HepG2 (cell line): ENCODE measurements around the gene RASSF8. TPM values are rescaled to one million over a fixed set of nuclear protein-coding genes. Genes with fewer than 3 reads are reported as not detected.

Experiments used
- ATAC-seq: fragments of 200-7000 bp; cut with Tn5 transposase; 3 replicates; pipeline ENCODE4 v1.9.1; 2020; ENCODE audit warnings: mild to moderate bottlenecking, moderate library complexity
- BruUV-seq: library from RNA; stranded (reverse); fragments of 400-500 nt; replicated peaks from 2 replicates; lab custom pipeline; 2021; lab: Mats Ljungman, UMichigan
- CTCF ChIA-PET: fragments of 300-600 bp; formaldehyde crosslinking; extraction: SDS; loops from one replicate; lab custom pipeline; 2021; ENCODE audit warnings: low total read pairs, inconsistent platforms, low intra/inter-chr PET ratio; lab: Yijun Ruan, JAX
- POLR2A ChIA-PET: fragments of 350-600 bp; sonication (Branson Sonifier 250); formaldehyde crosslinking; loops from one replicate; lab custom pipeline; 2020; ENCODE audit warnings: antibody characterized with exemption, inconsistent platforms; lab: Yijun Ruan, JAX
- DNase-seq: peaks from one replicate; pipeline ENCODE4 v3.0.0-alpha.2; 2015; ENCODE audit warnings: low spot score
- FAIRE-seq: peaks from 3 replicates; lab custom pipeline; 2011; peaks lifted over from hg19 to GRCh38; lab: Jason Lieb, UNC
- H2AFZ ChIP-seq: one replicate; pipeline ENCODE4 v1.6.1; 2011; ENCODE audit warnings: low read length, inconsistent platforms
- H3K27ac ChIP-seq: fragments of 300-600 bp; 3 replicates; pipeline ENCODE4 v1.8.0; 2011; ENCODE audit warnings: mixed run types, mild to moderate bottlenecking, mixed read lengths, low read length, inconsistent platforms; ENCODE audit not compliant: insufficient read depth; ENCODE audit errors: extremely low read length
- H3K27me3 ChIP-seq, 2 experiments: fragments of 200-600 bp in 1 of 2; 2 replicates in 1 of 2; 3 replicates in 1 of 2; pipeline versions ENCODE4 v1.6.0 to v1.8.0; 2011; ENCODE audit warnings: low read length in 2 of 2, mild to moderate bottlenecking in 2 of 2, moderate library complexity in 2 of 2, inconsistent platforms in 1 of 2; ENCODE audit not compliant: insufficient read depth in 2 of 2, control insufficient read depth in 1 of 2
- H3K36me3 ChIP-seq, 2 experiments: fragments of 200-600 bp in 1 of 2; replicated peaks in 1 of 2; 2 replicates in 1 of 2; 3 replicates in 1 of 2; pipeline versions ENCODE4 v1.5.1 to v1.8.0; 2011; ENCODE audit warnings: low read length in 2 of 2, inconsistent platforms in 1 of 2; ENCODE audit not compliant: insufficient read depth in 2 of 2, control insufficient read depth in 1 of 2
- H3K4me1 ChIP-seq: 2 replicates; pipeline ENCODE4 v1.5.1; 2012; ENCODE audit warnings: low read length, inconsistent platforms; ENCODE audit not compliant: insufficient read depth
- H3K4me2 ChIP-seq: 2 replicates; pipeline ENCODE4 v1.6.0; 2011; ENCODE audit warnings: low read depth, low read length, inconsistent platforms
- H3K4me3 ChIP-seq, 3 experiments: fragments of 200-600 bp in 1 of 3; sonication (generic), shearing (Covaris generic) in 1 of 3; replicated peaks in 1 of 3; 2 replicates each; pipeline ENCODE4 v1.5.1; 2011 to 2016; ENCODE audit warnings: low read length in 3 of 3, inconsistent platforms in 2 of 3, low read depth in 2 of 3, mild to moderate bottlenecking in 2 of 3, control low read depth in 1 of 3, mixed read lengths in 1 of 3; ENCODE audit not compliant: insufficient read depth in 1 of 3
- H3K79me2 ChIP-seq: one replicate; pipeline ENCODE4 v1.6.1; 2011; ENCODE audit warnings: low read length, inconsistent platforms; ENCODE audit not compliant: insufficient read depth
- H3K9ac ChIP-seq: 2 replicates; pipeline ENCODE4 v1.6.0; 2011; ENCODE audit warnings: mild to moderate bottlenecking, low read depth, low read length, inconsistent platforms; ENCODE audit not compliant: insufficient read depth
- H3K9me3 ChIP-seq: 2 replicates; pipeline ENCODE4 v1.5.1; 2012; ENCODE audit warnings: mild to moderate bottlenecking, low read length
- H4K20me1 ChIP-seq: 2 replicates; pipeline ENCODE4 v1.6.0; 2011; ENCODE audit warnings: inconsistent platforms, mild to moderate bottlenecking, low read length, moderate library complexity; ENCODE audit not compliant: insufficient read depth
- AFF4 ChIP-seq: sonication (generic); formaldehyde crosslinking; IDR thresholded peaks from 2 replicates; pipeline ENCODE4 v1.4.0; 2020; ENCODE audit warnings: missing genetic modification reagents
- GATAD2A ChIP-seq: IDR thresholded peaks from 2 replicates; pipeline ENCODE4 v1.6.1; 2016
- MAFK ChIP-seq, 2 experiments: IDR thresholded peaks in 1 of 2; conservative IDR thresholded peaks in 1 of 2; 2 replicates each; pipeline ENCODE4 v1.6.1; 2011; ENCODE audit warnings: improper control_type of control experiment in 2 of 2, low read length in 2 of 2
- PAWR ChIP-seq: sonication (generic); formaldehyde crosslinking; IDR thresholded peaks from 2 replicates; pipeline ENCODE4 v1.4.0; 2020; ENCODE audit warnings: missing genetic modification reagents, mild to moderate bottlenecking, borderline replicate concordance
- POLR2AphosphoS5 ChIP-seq: IDR thresholded peaks from 2 replicates; pipeline ENCODE4 v1.6.1; 2012; ENCODE audit warnings: low read depth, low read length
- RCOR2 ChIP-seq: IDR thresholded peaks from 2 replicates; pipeline ENCODE4 v1.6.1; 2016; ENCODE audit warnings: missing biosample characterization, missing genetic modification reagents
- REST ChIP-seq, 2 experiments: IDR thresholded peaks; 2 replicates each; pipeline ENCODE4 v1.6.1; 2011 to 2012; ENCODE audit warnings: low read length in 2 of 2, borderline replicate concordance in 1 of 2, low read depth in 1 of 2, mild to moderate bottlenecking in 1 of 2, moderate library complexity in 1 of 2
- ZBED4 ChIP-seq: sonication (generic); formaldehyde crosslinking; IDR thresholded peaks from 2 replicates; pipeline ENCODE4 v1.4.0; 2020; ENCODE audit warnings: missing genetic modification reagents, borderline replicate concordance
- ZNF619 ChIP-seq: sonication (generic); formaldehyde crosslinking; IDR thresholded peaks from 2 replicates; pipeline ENCODE4 v1.4.0; 2020; ENCODE audit warnings: mild to moderate bottlenecking, missing genetic modification reagents
- ZNF704 ChIP-seq: sonication (generic); formaldehyde crosslinking; IDR thresholded peaks from 2 replicates; pipeline ENCODE4 v1.8.1; 2023; ENCODE audit warnings: mild to moderate bottlenecking, inconsistent platforms, moderate library complexity, missing genetic modification reagents, borderline replicate concordance
- WGBS: methylation state at CpG from one replicate; pipeline ENCODE4 v1.1.6; 2017; ENCODE audit warnings: low lambda C conversion rate; 5-methylcytosine and 5-hydroxymethylcytosine counted together
- in situ Hi-C: cut with HindIII; loops from 2 replicates; pipeline ENCODE4 v1.10.0; 2017; ENCODE audit warnings: low pct_unique_long_range_greater_than_20kb; ENCODE audit not compliant: extremely low pct_ligation_motif_present
- intact Hi-C: fragments of 100-400 bp; cut with micrococcal nuclease; formaldehyde crosslinking; loops from one replicate; pipeline ENCODE4 v1.10.0; 2022; ENCODE audit not compliant: unreplicated experiment
- polyA plus RNA-seq, 8 experiments: library from polyadenylated mRNA; depleted of rRNA in 3 of 8; stranded (reverse) in 7 of 8; unstranded in 1 of 8; fragments of >200 nt; fragmentation: Illumina TruSeq in 4 of 8; extraction: Trizol in 4 of 8; gene quantifications; 2 replicates each; pipeline versions ENCODE4 v1.2.1 to v1.2.3, GENCODE V29; 2011 to 2016; ENCODE audit warnings: low read depth in 4 of 8, missing spikeins in 1 of 8, mixed read lengths in 1 of 8; ENCODE audit not compliant: insufficient read depth in 1 of 8
- total RNA-seq, 5 experiments: library from RNA; depleted of rRNA; stranded (reverse); fragments of >200 nt; fragmentation: Illumina TruSeq; extraction: Trizol; gene quantifications; 2 replicates each; pipeline ENCODE4 v1.2.3, GENCODE V29; 2016; ENCODE audit warnings: low read depth in 1 of 5

RASSF8 gene
- total and polyA plus RNA-seq, 2 of the 13 experiments (the other 11 are each of a cell fraction or from before 2014, with no cell fraction given), result 0.82 to 9.2 TPM

GRCh38 chr12:26101763-26102162 is 143.3 kb downstream of the RASSF8 start:
- BruUV-seq, result no TSS peak
- ChIA-PET CTCF (no interaction called here), POLR2A (no interaction called here)
- Histone ChIP-seq H4K20me1 (no peaks in the 10 kb centered on the region), H2AFZ (no peak overlapping the region), H3K4me3 (no peak overlapping the region), H3K79me2 (no peaks in the 10 kb centered on the region), H3K9ac (no peak overlapping the region), H3K9me3 (no peaks in the 10 kb centered on the region), H3K36me3 (no peaks in the 10 kb centered on the region), H3K4me1 (no peaks in the 10 kb centered on the region), H3K27me3 (no peaks in the 10 kb centered on the region; a peak in 2 of 5 replicates), H3K27ac (no peak overlapping the region), H3K4me2 (no peak overlapping the region)
- FAIRE-seq (no peak), ATAC-seq (no peak), DNase-seq (no peak)
- WGBS, result 23% methylated on average over 4 of the region's 4 CpGs
- in situ Hi-C loops (no loop called here), intact Hi-C loops (no loop called here)
- no peak for TF ChIP-seq AFF4 (CRISPR knock-in tag)
- no peak for TF ChIP-seq RCOR2
- no peak for TF ChIP-seq ZNF704
- no peak for TF ChIP-seq POLR2AphosphoS5
- TF ChIP-seq REST (IDR thresholded peaks at IDR 0.05; ENCODE audit: borderline replicate concordance in 1 of 2, low read depth in 1 of 2, low read length in 2 of 2), result no peak
- no peak for TF ChIP-seq ZNF619
- TF ChIP-seq ZBED4 (CRISPR knock-in tag), result no peak
- no peak for TF ChIP-seq MAFK (conservative IDR thresholded peaks at IDR 0.05 in 1 of 2, IDR thresholded peaks at IDR 0.05 in 1 of 2; ENCODE audit: low read length in 2 of 2)
- TF ChIP-seq GATAD2A (CRISPR knock-in tag), result no peak
- no peak for TF ChIP-seq PAWR (CRISPR knock-in tag)
